Liver (tissue), 3 donors: ENCODE data around the gene RNF13.

Experiments
- RXRA ChIP-seq, 2 donors: IDR thresholded peaks; 2 replicates each; pipeline ENCODE4 v1.6.1; 2017 to 2018; ENCODE audit warnings: antibody characterized with exemption in 2 of 2, mild to moderate bottlenecking in 1 of 2
- TAF1 ChIP-seq: conservative IDR thresholded peaks from 2 replicates; pipeline ENCODE4 v1.6.1; 2016; ENCODE audit warnings: antibody characterized with exemption, mild to moderate bottlenecking
- TF ChIP-seq, protein P1 (sequence below): fragments of 150-350 bp; IDR thresholded peaks from 2 replicates; pipeline ENCODE4 v1.5.1; 2017; ENCODE audit warnings: improper control_type of control experiment, low read depth, low read length; ENCODE audit not compliant: missing input control
- TF ChIP-seq, protein P2 (sequence below): IDR thresholded peaks from 2 replicates; pipeline ENCODE4 v1.6.1; 2016; ENCODE audit warnings: antibody characterized with exemption
- donor health status: healthy.
- donor health status: healthy.

DNA sequence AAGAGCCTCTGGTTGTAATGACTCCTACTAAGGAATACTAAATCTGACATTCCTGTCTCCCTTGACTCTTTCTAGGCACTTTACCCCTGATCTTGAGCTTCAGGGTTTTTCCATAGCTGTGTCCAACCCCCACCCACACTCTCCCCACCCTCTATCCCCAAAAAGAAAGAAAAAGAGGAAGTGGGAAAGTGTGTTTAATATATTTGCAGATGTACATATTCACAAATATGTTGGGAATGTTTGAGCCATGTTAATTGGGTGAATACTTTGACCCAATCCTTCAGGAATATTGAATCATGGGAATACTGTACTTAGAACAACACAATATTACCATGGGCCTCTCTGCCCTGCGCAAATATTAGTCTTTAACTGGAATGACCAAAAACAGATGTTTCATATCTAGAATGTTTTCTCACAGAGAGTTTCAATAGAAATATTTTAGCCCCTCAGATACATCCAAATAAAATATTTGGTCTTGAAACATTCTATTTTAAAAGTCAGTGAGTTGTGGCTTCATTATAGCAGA is 177.5 kb downstream of the RNF13 start:
- TF ChIP-seq TAF1 (no peak), RXRA (IDR thresholded peaks at IDR 0.05) (no peak)
- TF ChIP-seq, protein P1, sequence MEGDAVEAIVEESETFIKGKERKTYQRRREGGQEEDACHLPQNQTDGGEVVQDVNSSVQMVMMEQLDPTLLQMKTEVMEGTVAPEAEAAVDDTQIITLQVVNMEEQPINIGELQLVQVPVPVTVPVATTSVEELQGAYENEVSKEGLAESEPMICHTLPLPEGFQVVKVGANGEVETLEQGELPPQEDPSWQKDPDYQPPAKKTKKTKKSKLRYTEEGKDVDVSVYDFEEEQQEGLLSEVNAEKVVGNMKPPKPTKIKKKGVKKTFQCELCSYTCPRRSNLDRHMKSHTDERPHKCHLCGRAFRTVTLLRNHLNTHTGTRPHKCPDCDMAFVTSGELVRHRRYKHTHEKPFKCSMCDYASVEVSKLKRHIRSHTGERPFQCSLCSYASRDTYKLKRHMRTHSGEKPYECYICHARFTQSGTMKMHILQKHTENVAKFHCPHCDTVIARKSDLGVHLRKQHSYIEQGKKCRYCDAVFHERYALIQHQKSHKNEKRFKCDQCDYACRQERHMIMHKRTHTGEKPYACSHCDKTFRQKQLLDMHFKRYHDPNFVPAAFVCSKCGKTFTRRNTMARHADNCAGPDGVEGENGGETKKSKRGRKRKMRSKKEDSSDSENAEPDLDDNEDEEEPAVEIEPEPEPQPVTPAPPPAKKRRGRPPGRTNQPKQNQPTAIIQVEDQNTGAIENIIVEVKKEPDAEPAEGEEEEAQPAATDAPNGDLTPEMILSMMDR: no peak
- TF ChIP-seq, protein P2, sequence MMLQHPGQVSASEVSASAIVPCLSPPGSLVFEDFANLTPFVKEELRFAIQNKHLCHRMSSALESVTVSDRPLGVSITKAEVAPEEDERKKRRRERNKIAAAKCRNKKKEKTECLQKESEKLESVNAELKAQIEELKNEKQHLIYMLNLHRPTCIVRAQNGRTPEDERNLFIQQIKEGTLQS: no peak
